Stimulated activated CD4-positive, alpha-beta T cell treated with anti-CD3 and anti-CD28 coated beads, Interleukin-1b, Interleukin-23, amount 100 ng/mL, for 4 hours (primary cell): ENCODE results near the gene TEX38.
"Not testable (repeated sequence)": the region's sequence is repeated elsewhere in the genome, so short reads cannot be mapped to it uniquely, and the experiment has no call there.

Experiments used
- DNase-seq, 2 donors: peaks; one replicate each; pipeline ENCODE4 v3.0.0-alpha.2; 2020; ENCODE audit warnings: low read depth in 2 of 2

TEX38 gene

DNA sequence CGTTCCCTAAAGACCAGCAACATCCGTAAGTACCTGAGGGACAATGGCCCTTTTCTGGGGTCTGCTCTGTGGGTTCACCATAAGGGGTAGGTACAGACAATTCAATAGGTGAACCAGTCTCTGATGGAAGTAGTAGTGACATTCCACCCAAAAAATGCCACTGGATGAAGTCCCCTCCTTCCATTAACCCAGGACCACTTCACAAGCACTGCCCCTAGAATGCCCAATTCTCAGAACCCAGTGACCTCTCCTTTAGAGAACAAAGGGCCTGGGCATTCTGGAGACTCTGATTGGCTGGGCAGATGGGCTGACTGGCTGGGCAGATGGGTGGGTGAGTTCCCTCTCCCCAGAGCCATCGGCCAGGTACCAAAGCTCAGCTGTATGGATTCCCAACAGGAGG is at the start of gene TEX38:
Gene TEX38 (plus strand): TSS at position 301 of the 400 bp plus-strand sequence. CDS start 81 bp downstream, at position 382.
- no peak for DNase-seq

GRCh38 chr1:46621930-46622329 is 49.7 kb upstream of the TEX38 start:
- no peak for DNase-seq

GRCh38 chr1:46622344-46622743 is 49.3 kb upstream of the TEX38 start:
- DNase-seq, result no peak

- no peak for DNase-seq
Measured at GRCh38 chr1:46623743-46624644, 47.7 kb upstream of the TEX38 start.

- no peak for DNase-seq
Measured at GRCh38 chr1:46630719-46631118, 40.9 kb upstream of the TEX38 start.

- no peak for DNase-seq
Measured at GRCh38 chr1:46635205-46635604, 36.4 kb upstream of the TEX38 start.

- no peak for DNase-seq
Measured at GRCh38 chr1:46637444-46638083, 34.1 kb upstream of the TEX38 start.

- DNase-seq, result no peak
Measured at GRCh38 chr1:46638921-46639320, 32.7 kb upstream of the TEX38 start.

DNA sequence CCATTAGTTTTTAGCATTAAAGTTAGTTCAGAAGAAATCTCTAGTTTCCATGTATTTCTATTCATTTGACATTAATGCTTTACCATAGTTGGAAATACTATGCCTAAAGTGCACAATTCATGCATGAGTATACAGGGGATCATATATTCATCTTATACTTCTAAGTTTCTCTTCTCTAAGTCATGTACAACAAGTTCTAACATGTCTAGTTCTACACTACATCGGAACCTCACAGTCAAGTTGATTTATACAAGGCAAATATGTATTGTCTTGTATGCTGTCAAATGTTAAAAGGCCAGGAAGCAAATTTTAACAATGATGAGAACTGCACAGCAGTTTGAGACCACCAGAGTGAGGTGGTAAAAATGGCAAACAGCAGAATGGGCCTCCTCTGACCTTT is 32.1 kb upstream of the TEX38 start:
- DNase-seq, result no peak

GRCh38 chr1:46642115-46642680 is 29.5 kb upstream of the TEX38 start:
- no peak for DNase-seq

DNA sequence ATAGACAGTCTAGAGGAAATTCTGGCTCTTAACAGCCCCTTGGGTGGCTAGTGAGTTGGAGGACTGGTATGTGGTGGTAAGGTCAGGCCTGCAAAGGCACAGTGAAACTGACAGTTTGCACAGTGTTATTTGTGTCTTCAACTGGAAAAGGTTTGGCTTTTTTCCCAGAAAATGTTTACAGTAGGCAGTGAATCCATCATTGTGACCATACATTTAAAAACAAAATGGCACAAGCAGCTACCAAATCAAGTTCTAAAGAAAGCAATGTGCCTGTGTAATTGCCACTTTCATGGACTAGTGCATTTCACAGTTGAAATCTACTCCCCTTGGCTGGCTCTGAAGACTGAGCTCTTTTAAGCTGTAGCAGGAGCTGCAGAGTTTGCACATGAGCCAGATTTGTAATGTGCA is 28.3 kb upstream of the TEX38 start:
- DNase-seq, result no peak

GRCh38 chr1:46645815-46646214 is 25.8 kb upstream of the TEX38 start:
- DNase-seq, result no peak

GRCh38 chr1:46646331-46646730 is 25.3 kb upstream of the TEX38 start:
- no peak for DNase-seq

DNA sequence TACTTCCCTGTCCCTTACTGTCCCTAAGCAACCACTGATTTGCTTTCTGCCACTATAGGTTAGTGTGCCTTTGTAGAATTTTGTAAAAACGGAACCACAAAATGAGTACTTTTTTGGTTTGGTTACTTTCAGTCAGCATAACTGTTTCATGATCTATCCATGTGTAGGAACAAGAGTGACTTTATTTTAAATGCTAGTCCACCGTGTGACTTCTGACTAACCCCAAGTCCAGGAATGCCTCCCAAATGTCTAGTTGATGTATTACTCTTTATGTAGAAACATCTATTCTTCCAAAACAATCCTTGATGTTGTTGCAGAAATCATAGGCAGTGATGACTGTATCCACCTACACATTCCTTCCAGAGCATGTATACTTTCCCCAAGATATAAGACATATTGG is 24.8 kb upstream of the TEX38 start:
- DNase-seq, result no peak

DNA sequence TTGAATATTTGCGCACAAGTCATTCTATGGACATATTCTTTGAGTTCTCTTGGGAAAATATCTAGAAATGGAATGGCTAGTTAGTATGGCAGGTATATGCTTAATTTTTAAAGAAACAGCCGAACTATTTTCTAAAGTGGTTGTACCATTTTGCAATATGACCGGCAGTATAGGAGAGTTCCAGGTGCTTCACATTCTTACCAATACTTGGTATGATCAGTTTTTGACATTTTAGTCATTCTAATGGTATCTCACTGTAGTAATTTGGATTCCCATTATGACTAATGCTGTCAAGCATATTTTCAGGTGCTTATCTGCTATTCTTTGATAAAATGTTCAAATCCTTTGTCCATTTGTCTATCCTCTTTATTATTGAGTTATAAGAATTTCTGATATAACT is 24.0 kb upstream of the TEX38 start:
- no peak for DNase-seq

DNA sequence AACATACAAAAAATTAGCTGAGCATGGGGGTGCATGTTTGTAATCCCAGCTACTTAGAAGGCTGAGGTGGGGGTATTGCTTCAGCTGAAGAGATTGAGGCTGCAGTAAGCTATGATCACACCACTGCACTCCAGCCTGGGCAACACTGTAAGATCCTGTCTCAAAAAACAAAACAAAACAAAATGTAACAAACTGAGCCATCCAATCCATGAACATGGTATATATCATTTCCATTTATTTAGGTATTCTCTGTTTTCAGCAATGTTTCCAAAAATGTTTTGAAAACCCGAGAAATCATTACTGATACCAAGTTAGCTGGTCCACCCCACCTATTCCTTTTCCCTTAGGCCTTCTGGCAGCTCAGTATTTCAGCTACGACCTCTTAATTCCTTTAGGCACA is 21.9 kb upstream of the TEX38 start:
- no peak for DNase-seq

GRCh38 chr1:46650491-46650890 is 21.2 kb upstream of the TEX38 start:
- no peak for DNase-seq

DNA sequence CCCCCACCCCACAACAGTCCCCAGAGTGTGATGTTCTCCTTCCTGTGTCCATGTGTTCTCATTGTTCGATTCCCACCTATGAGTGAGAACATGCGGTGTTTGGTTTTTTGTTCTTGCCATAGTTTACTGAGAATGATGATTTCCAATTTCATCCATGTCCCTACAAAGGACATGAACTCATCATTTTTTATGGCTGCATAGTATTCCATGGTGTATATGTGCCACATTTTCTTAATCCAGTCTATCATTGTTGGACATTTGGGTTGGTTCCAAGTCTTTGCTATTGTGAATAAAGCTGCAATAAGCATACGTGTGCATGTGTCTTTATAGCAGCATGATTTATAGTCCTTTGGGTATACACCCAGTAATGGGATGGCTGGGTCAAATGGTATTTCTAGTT is 20.5 kb upstream of the TEX38 start:
- DNase-seq, result not testable (repeated sequence)

DNA sequence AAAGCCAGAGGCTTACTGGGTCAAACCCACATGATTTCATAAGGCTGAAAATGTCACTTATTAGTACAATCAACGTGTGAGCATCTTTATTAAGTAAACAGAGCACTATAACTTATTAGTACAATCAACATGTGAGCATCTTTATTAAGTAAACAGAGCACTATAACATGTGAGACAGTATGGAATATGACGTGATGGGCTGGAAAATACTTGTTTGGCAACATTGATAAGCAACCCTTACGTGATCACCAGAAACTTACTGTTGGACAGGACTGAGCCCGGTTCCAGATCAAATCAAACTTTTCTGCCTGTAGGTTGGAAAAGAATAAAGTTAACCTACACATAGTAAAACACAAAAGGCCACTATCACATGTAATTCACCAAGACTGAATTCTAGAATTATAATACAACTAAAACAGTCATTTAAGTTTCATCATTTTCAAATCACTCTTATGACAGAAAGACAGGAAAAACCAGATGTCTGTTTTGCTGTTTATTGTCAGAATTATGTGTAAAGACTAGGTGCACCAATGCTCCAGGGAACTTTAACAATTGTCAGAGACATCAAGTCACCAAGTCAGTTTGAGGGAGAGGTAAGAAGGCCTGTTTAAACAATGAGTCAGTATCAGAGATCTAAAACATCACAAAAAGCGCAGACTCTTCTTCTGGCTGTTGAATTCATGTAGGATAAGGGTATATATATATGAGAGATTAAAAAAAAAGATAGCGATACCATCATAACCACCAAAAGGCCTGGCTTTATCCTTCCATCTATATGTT is 19.1 kb upstream of the TEX38 start:
- no peak for DNase-seq

DNA sequence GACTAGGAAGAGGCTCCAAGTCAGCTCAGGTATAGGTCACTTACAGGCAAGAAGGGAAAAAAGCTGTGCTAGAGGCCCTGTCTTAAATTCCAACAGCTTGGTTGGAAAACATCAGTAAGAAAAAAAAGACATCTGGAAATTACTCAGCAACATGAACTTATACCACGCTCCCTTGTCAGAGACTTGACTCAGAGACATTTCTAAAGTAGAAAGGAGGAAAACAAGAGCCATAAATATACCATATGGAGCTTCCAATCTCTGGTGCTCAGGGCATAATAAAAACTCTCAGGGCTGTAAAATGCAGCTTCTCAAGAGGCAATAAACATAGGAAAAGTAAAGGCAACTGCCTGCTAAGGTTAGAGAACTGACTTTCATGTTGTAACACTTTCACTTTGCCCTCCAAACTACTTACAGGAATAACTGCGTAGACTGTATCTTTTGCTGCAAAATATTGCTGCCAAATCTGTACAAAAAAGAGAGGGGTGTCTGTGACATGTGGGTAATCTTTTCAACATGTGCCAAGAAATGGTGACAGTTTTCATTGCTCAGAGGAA is 18.2 kb upstream of the TEX38 start:
- DNase-seq, result no peak

GRCh38 chr1:46654012-46654411 is 17.6 kb upstream of the TEX38 start:
- DNase-seq, result no peak

DNA sequence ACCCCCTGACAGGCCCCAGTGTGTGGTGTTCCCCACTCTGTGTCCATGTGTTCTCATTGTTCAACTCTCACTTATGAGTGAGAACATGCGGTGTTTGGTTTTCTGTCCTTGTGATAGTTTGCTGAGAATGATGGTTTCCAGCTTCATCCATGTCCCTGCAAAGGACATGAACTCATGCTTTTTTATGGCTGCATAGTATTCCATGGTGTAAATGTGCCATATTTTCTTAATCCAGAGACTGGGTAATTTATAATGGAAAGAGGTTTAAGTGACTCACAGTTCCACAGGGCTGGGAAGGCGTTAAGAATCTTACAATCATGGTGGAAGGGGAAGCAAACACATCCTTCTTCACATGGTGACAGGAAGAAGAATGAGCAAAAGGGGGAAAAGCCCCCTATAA is 17.0 kb upstream of the TEX38 start:
- DNase-seq, result not testable (repeated sequence)
